ENCODE results near the gene SMIM41.

Gene SMIM41

GRCh38 chr12:52084491-52085231, 5.2 kb downstream of the SMIM41 start:
- H3K36me3 ChIP-seq (ENCODE audit: control insufficient read depth, insufficient read depth, low read length), result no peaks in the 10 kb centered on the region; the same call in 1 of the 2 replicates
- no peak for TF ChIP-seq CTCF (IDR thresholded peaks at IDR 0.05; ENCODE audit: insufficient read depth, low read length, poor library complexity, severe bottlenecking)
- no peak overlapping the region for H3K4me3 ChIP-seq (replicated peaks; ENCODE audit: low read depth, low read length)
- no peak for DNase-seq (ENCODE audit: extremely low read depth, insufficient read length)
- H3K27me3 ChIP-seq (replicated peaks; ENCODE audit: control insufficient read depth, insufficient read depth, low read length), result no peaks in the 10 kb centered on the region

- Histone ChIP-seq H3K36me3 (ENCODE audit: control insufficient read depth, insufficient read depth, low read length) (no peaks in the 10 kb centered on the region), H3K27me3 (replicated peaks; ENCODE audit: control insufficient read depth, insufficient read depth, low read length) (no peaks in the 10 kb centered on the region; the same call in 1 of the 2 replicates), H3K4me3 (replicated peaks; ENCODE audit: low read depth, low read length) (no peak overlapping the region)
- TF ChIP-seq CTCF (IDR thresholded peaks at IDR 0.05; ENCODE audit: insufficient read depth, low read length, poor library complexity, severe bottlenecking), result no peak
- DNase-seq (ENCODE audit: extremely low read depth, insufficient read length), result no peak
Measured at GRCh38 chr12:52085682-52086180, 6.2 kb downstream of the SMIM41 start.

- H3K36me3 ChIP-seq (ENCODE audit: control insufficient read depth, insufficient read depth, low read length), result no peaks in the 10 kb centered on the region
- no peak for TF ChIP-seq CTCF (IDR thresholded peaks at IDR 0.05; ENCODE audit: insufficient read depth, low read length, poor library complexity, severe bottlenecking)
- no peaks in the 10 kb centered on the region; the same call in 1 of the 2 replicates for H3K27me3 ChIP-seq (replicated peaks; ENCODE audit: control insufficient read depth, insufficient read depth, low read length)
- H3K4me3 ChIP-seq (replicated peaks; ENCODE audit: low read depth, low read length), result no peak overlapping the region
- DNase-seq (ENCODE audit: extremely low read depth, insufficient read length), result no peak
Measured at GRCh38 chr12:52086366-52086765, 6.9 kb downstream of the SMIM41 start.

GRCh38 chr12:52086944-52087835, 7.7 kb downstream of the SMIM41 start:
- no peak for TF ChIP-seq CTCF (IDR thresholded peaks at IDR 0.05; ENCODE audit: insufficient read depth, low read length, poor library complexity, severe bottlenecking)
- Histone ChIP-seq H3K27me3 (replicated peaks; ENCODE audit: control insufficient read depth, insufficient read depth, low read length) (no peaks in the 10 kb centered on the region; the same call in 1 of the 2 replicates), H3K36me3 (ENCODE audit: control insufficient read depth, insufficient read depth, low read length) (no peaks in the 10 kb centered on the region), H3K4me3 (replicated peaks; ENCODE audit: low read depth, low read length) (no peak overlapping the region)
- DNase-seq (ENCODE audit: extremely low read depth, insufficient read length), result no peak

GRCh38 chr12:52087961-52088820, 8.7 kb downstream of the SMIM41 start:
- no peaks in the 10 kb centered on the region for H3K36me3 ChIP-seq (ENCODE audit: control insufficient read depth, insufficient read depth, low read length)
- peak; percentile 57 for DNase-seq (ENCODE audit: extremely low read depth, insufficient read length)
- no peak overlapping the region for H3K4me3 ChIP-seq (replicated peaks; ENCODE audit: low read depth, low read length)
- no peaks in the 10 kb centered on the region; the same call in 1 of the 2 replicates for H3K27me3 ChIP-seq (replicated peaks; ENCODE audit: control insufficient read depth, insufficient read depth, low read length)
- TF ChIP-seq CTCF (IDR thresholded peaks at IDR 0.05; ENCODE audit: insufficient read depth, low read length, poor library complexity, severe bottlenecking), result no peak
